Measurements from ENCODE around the gene KIAA1614.
"Not testable (repeated sequence)": the region's sequence is repeated elsewhere in the genome, so short reads cannot be mapped to it uniquely, and the experiment has no call there.

Gene KIAA1614

GRCh38 chr1:180967558-180967957 is 54.9 kb downstream of the KIAA1614 start:
- Histone ChIP-seq H3K27me3 (ENCODE audit: insufficient read depth, low read length, poor library complexity) (no peaks in the 10 kb centered on the region), H3K36me3 (ENCODE audit: insufficient read depth, low read length) (peaks cover 91% of the 10 kb centered on the region), H3K4me3 (ENCODE audit: low read depth in 1 of 2, low read length in 2 of 2) (no peak overlapping the region), H4K20me1 (ENCODE audit: insufficient read depth, low read length) (no peaks in the 10 kb centered on the region; the same call in 1 of the 2 replicates), H3K9me3 (ENCODE audit: insufficient read depth, low read length, severe bottlenecking) (no peaks in the 10 kb centered on the region), H3K79me2 (ENCODE audit: insufficient read depth, low read length) (peaks cover 21% of the 10 kb centered on the region; the same call in 1 of the 2 replicates), H3K27ac (ENCODE audit: low read length) (peak overlapping the region; percentile 33; the same call in 1 of the 2 replicates), H3K4me1 (ENCODE audit: insufficient read depth, low read length) (no peaks in the 10 kb centered on the region), H3K9ac (ENCODE audit: low read depth, low read length) (no peak overlapping the region), H2AFZ (ENCODE audit: low read depth, low read length) (no peak overlapping the region), H3K4me2 (ENCODE audit: insufficient read depth, low read length) (no peak overlapping the region)
- TF ChIP-seq EZH2 (IDR thresholded peaks at IDR 0.05; ENCODE audit: borderline replicate concordance, low read depth, low read length, severe bottlenecking) (no peak), CTCF (IDR thresholded peaks at IDR 0.05; ENCODE audit: borderline replicate concordance, extremely low read depth, low read length, poor library complexity, severe bottlenecking) (no peak)
- no peak for DNase-seq
- no peak for ATAC-seq (ENCODE audit: insufficient read depth, low read depth)

- not testable (repeated sequence) for H3K9me3 ChIP-seq (ENCODE audit: insufficient read depth, low read length, severe bottlenecking)
These were observed 56.1 kb downstream of the KIAA1614 start for GRCh38 chr1:180968834-180969233.

GRCh38 chr1:180969434-180969833 is 56.7 kb downstream of the KIAA1614 start:
- H3K4me3 ChIP-seq (ENCODE audit: low read depth in 1 of 2, low read length in 2 of 2), result no peak overlapping the region
- TF ChIP-seq EZH2 (IDR thresholded peaks at IDR 0.05; ENCODE audit: borderline replicate concordance, low read depth, low read length, severe bottlenecking) (no peak), CTCF (IDR thresholded peaks at IDR 0.05; ENCODE audit: borderline replicate concordance, extremely low read depth, low read length, poor library complexity, severe bottlenecking) (no peak)
- DNase-seq (no peak), ATAC-seq (ENCODE audit: insufficient read depth, low read depth) (no peak)
- peaks cover 94% of the 10 kb centered on the region for H3K36me3 ChIP-seq (ENCODE audit: insufficient read depth, low read length)
- peaks cover 2% of the 10 kb centered on the region for H4K20me1 ChIP-seq (ENCODE audit: insufficient read depth, low read length)
- H3K27me3 ChIP-seq (ENCODE audit: insufficient read depth, low read length, poor library complexity), result no peaks in the 10 kb centered on the region
- no peak overlapping the region; the same call in 1 of the 2 replicates for H3K27ac ChIP-seq (ENCODE audit: low read length)
- H2AFZ ChIP-seq (ENCODE audit: low read depth, low read length), result no peak overlapping the region
- H3K79me2 ChIP-seq (ENCODE audit: insufficient read depth, low read length), result peaks cover 26% of the 10 kb centered on the region; the same call in 1 of the 2 replicates
- H3K9me3 ChIP-seq (ENCODE audit: insufficient read depth, low read length, severe bottlenecking), result no peaks in the 10 kb centered on the region
- no peak overlapping the region for H3K4me2 ChIP-seq (ENCODE audit: insufficient read depth, low read length)
- H3K9ac ChIP-seq (ENCODE audit: low read depth, low read length), result no peak overlapping the region
- H3K4me1 ChIP-seq (ENCODE audit: insufficient read depth, low read length), result no peaks in the 10 kb centered on the region

More at GRCh38 chr1:180968834-180969233, 56.1 kb downstream of the KIAA1614 start:
- H3K4me1 ChIP-seq (ENCODE audit: insufficient read depth, low read length); H2AFZ ChIP-seq (ENCODE audit: low read depth, low read length); H3K4me3 ChIP-seq (ENCODE audit: low read depth in 1 of 2, low read length in 2 of 2); H3K27me3 ChIP-seq (ENCODE audit: insufficient read depth, low read length, poor library complexity); H3K4me2 ChIP-seq (ENCODE audit: insufficient read depth, low read length); H3K9ac ChIP-seq (ENCODE audit: low read depth, low read length); H3K27ac ChIP-seq (ENCODE audit: low read length); H4K20me1 ChIP-seq (ENCODE audit: insufficient read depth, low read length); DNase-seq; ATAC-seq (ENCODE audit: insufficient read depth, low read depth): not testable (repeated sequence)
- Histone ChIP-seq H3K79me2 (ENCODE audit: insufficient read depth, low read length) (peaks cover 20% of the 10 kb centered on the region; the same call in 1 of the 2 replicates), H3K36me3 (ENCODE audit: insufficient read depth, low read length) (peaks cover 94% of the 10 kb centered on the region)

- no peak overlapping the region for H3K4me2 ChIP-seq (ENCODE audit: insufficient read depth, low read length)
- no peak overlapping the region for H3K9ac ChIP-seq (ENCODE audit: low read depth, low read length)
- no peaks in the 10 kb centered on the region for H3K9me3 ChIP-seq (ENCODE audit: insufficient read depth, low read length, severe bottlenecking)
- H3K79me2 ChIP-seq (ENCODE audit: insufficient read depth, low read length), result peaks cover 33% of the 10 kb centered on the region
- H3K27me3 ChIP-seq (ENCODE audit: insufficient read depth, low read length, poor library complexity), result no peaks in the 10 kb centered on the region
- peak overlapping the region; percentile 33 for H3K27ac ChIP-seq (ENCODE audit: low read length)
- H2AFZ ChIP-seq (ENCODE audit: low read depth, low read length), result no peak overlapping the region
- no peak for DNase-seq
- peaks cover 94% of the 10 kb centered on the region for H3K36me3 ChIP-seq (ENCODE audit: insufficient read depth, low read length)
- ATAC-seq (ENCODE audit: insufficient read depth, low read depth), result no peak
- H3K4me3 ChIP-seq (ENCODE audit: low read depth in 1 of 2, low read length in 2 of 2), result no peak overlapping the region
- H3K4me1 ChIP-seq (ENCODE audit: insufficient read depth, low read length), result no peaks in the 10 kb centered on the region
- TF ChIP-seq EZH2 (IDR thresholded peaks at IDR 0.05; ENCODE audit: borderline replicate concordance, low read depth, low read length, severe bottlenecking) (no peak), CTCF (IDR thresholded peaks at IDR 0.05; ENCODE audit: borderline replicate concordance, extremely low read depth, low read length, poor library complexity, severe bottlenecking) (no peak)
- H4K20me1 ChIP-seq (ENCODE audit: insufficient read depth, low read length), result peaks cover 2% of the 10 kb centered on the region
These were observed 57.8 kb downstream of the KIAA1614 start for GRCh38 chr1:180970333-180971079.
